GM13976 (cell line): ENCODE measurements around the gene DZANK1.
"Not testable (repeated sequence)": the region's sequence is repeated elsewhere in the genome, so short reads cannot be mapped to it uniquely, and the experiment has no call there.

Experiments
- DNase-seq: peaks from one replicate; pipeline ENCODE4 v3.0.0; 2012; ENCODE audit warnings: low spot score
- in situ Hi-C: fragments of 300-500 bp; cut with MboI; formaldehyde crosslinking; loops from one replicate; pipeline ENCODE4 v1.12.0; 2022; ENCODE audit warnings: low sequenced_read_pairs, mixed read lengths, inconsistent platforms; ENCODE audit not compliant: unreplicated experiment
- TF ChIP-seq, protein P1 (sequence below): IDR thresholded peaks from 2 replicates; pipeline ENCODE4 v1.5.1; 2012; ENCODE audit warnings: borderline replicate concordance, mild to moderate bottlenecking; ENCODE audit not compliant: insufficient read depth; ENCODE audit errors: extremely low read depth, missing control alignments, control extremely low read depth

The DZANK1 gene

DNA sequence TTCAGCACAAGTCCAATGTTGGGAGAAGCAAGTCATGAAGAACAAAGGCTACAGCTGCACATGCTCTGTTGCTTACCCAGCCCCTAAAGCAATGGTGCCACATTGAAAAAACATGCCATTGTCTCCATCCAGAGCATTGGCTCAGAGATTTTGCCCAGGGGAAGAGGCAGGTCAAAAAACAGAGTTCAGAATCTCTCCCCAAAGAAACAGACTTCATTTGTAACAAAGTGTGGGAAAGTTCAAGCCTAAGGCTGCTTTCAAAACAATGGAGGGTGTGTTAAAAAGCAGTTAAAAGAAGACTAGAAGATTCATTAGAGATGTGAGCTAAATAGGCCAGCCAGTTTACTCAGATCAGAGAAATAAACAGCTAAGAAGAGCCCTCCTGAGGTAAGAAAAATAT, 63.6 kb downstream of the DZANK1 start:
- no peak for DNase-seq
- TF ChIP-seq, protein P1, sequence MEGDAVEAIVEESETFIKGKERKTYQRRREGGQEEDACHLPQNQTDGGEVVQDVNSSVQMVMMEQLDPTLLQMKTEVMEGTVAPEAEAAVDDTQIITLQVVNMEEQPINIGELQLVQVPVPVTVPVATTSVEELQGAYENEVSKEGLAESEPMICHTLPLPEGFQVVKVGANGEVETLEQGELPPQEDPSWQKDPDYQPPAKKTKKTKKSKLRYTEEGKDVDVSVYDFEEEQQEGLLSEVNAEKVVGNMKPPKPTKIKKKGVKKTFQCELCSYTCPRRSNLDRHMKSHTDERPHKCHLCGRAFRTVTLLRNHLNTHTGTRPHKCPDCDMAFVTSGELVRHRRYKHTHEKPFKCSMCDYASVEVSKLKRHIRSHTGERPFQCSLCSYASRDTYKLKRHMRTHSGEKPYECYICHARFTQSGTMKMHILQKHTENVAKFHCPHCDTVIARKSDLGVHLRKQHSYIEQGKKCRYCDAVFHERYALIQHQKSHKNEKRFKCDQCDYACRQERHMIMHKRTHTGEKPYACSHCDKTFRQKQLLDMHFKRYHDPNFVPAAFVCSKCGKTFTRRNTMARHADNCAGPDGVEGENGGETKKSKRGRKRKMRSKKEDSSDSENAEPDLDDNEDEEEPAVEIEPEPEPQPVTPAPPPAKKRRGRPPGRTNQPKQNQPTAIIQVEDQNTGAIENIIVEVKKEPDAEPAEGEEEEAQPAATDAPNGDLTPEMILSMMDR = no peak
- in situ Hi-C loops = no loop called here

DNA sequence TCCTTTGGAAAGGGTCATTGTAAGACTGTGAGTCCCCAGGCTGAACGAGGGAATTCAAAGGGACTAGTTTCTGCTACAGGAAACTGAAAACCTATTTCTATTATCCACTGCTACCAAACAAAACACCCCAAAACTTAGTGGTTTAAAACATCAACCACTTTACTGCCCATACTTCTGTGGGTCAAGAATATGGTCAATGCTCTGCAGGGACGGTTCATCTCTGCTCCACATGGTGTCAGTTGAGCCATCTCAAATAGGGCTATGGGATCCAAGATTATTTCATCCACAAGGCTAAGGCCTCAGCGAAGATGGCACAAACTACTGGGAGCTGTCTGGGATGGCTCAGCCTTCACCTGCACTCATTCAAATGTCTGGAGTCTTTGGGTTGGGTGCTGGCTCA, 65.5 kb downstream of the DZANK1 start:
- in situ Hi-C loops = no loop called here
- DNase-seq = no peak
- TF ChIP-seq, protein P1 = no peak

DNA sequence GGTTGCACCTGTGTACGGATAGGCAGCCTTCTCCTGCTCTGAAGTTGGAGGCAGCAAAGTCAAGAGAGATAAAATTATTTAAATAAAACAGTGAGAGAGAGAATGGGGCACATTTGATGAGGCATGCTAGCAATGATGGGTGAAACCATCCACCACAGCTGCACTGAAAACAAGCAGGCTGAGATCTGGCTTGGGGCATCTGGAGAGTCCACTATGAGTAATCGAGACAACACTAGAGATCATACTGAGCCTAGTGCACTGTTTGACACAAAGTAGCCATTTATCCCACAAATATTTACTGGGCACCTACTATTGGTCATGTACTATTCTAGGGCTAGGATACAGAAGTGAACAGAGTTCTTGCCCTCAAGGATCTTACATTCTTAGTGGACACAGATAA, 66.4 kb downstream of the DZANK1 start:
- DNase-seq = no peak
- in situ Hi-C loops = no loop called here
- TF ChIP-seq, protein P1 = no peak

DNA sequence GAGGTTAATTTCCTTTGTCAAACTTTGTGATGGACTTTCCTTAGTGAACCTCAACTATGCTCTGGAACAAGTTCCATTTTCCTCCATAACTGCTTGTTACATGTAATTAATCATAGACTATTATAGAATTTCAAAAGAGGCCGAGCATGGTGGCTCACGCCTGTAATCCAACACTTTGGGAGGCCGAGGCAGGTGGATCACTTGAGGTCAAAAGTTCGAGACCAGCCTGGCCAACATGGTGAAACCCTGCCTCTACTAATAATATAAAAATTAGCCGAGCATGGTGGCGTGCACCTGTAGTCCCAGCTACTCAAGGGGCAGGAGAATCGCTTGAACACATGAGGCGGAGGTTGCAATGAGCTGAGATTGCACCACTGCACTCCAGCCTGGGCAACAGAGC, 68.1 kb downstream of the DZANK1 start:
- DNase-seq, in situ Hi-C loops: not testable (repeated sequence)

DNA sequence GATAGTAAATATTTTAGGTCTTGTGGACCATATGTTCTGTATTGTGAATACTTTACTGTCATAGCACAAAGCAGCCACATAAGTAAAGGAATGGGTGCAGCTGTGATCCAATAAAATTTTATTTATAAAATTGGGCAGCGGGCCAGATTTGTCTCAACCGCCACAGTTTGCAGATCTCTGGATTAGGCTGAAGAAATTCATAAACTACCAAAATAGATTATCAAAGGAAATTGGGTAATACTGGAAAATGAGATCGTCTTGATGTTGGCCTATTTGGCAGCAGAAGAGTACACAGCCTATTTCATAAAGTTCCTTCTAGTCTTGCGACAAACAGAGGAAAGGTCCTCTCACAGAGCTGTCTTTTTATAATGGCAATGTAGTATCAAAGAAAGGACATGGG, 69.8 kb downstream of the DZANK1 start:
- no peak for DNase-seq
- TF ChIP-seq, protein P1 = no peak
- in situ Hi-C loops = no loop called here

DNA sequence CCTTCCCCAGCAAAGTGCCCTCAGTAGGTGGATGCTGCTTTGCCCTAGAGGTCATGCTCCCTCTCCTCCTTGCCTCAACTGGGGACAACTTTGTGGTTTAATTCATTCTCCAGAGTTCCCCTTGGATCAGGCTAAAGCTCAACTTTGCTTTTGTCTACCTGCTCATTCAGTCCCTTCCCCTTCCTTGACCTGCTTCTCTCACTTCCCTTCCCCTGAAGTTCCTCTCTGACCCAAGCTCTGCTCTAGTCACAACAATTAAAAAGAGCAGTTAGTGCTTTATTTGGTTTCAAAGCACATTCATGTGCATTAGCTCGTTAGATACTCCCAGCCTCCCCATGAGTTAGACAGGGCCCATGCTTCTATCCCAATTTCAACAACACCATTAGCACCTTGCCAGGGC, 71.3 kb downstream of the DZANK1 start:
- TF ChIP-seq, protein P1 = no peak
- DNase-seq = no peak
- in situ Hi-C loops = no loop called here

DNA sequence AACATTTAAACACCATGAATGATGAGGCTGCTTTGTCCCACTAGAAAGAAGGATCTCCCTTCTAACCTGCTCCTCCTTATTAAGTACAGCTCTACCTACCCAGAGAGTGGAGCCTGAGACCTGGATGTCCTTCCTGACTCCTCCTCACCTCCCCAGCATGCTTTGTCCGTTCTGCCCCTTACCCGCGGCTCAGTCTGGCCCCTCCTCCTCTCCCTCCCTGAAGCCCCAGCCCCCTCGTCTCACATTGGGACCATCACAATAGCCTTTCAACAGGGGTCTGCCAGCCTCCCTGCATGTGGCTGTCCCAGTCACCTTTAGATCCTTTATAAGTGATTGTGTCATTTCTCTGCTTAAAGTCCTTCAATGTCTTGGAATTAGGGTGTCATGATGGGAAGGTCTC, 72.5 kb downstream of the DZANK1 start:
- in situ Hi-C loops = no loop called here
- TF ChIP-seq, protein P1 = no peak
- no peak for DNase-seq

DNA sequence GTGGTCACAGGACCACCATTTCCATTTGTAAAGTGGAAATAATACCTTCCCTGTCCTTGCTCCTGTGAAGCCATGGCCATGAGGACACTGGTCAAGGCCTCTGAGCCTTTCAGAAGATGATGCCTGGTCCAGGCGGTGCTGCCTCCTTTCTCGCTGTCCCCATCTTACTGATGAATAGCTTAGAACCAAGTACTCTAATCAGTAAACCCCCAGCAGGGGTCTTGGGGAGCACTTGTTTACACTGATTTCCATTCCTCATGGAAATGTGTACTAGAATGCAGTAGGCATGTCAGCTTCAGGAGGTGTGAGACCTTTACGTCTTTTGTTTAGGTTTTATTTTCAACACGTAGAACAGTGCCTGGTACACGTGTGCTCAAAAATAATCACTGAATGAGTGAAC, 75.1 kb downstream of the DZANK1 start:
- TF ChIP-seq, protein P1 = no peak
- in situ Hi-C loops = no loop called here
- no peak for DNase-seq
